HK-2 (cell line): Measurements from ENCODE around the gene ATXN1.
"Not testable (repeated sequence)": the region's sequence is repeated elsewhere in the genome, so short reads cannot be mapped to it uniquely, and the experiment has no call there.

Source experiments
- DNase-seq: peaks from one replicate; pipeline ENCODE4 v3.0.0-alpha.2; 2018; ENCODE audit not compliant: unreplicated experiment

The ATXN1 gene

GRCh38 chr6:16615215-16615614 is 146.0 kb downstream of the ATXN1 start:
- not testable (repeated sequence) for DNase-seq

GRCh38 chr6:16614143-16614542 is 147.1 kb downstream of the ATXN1 start:
- DNase-seq: not testable (repeated sequence)

DNA sequence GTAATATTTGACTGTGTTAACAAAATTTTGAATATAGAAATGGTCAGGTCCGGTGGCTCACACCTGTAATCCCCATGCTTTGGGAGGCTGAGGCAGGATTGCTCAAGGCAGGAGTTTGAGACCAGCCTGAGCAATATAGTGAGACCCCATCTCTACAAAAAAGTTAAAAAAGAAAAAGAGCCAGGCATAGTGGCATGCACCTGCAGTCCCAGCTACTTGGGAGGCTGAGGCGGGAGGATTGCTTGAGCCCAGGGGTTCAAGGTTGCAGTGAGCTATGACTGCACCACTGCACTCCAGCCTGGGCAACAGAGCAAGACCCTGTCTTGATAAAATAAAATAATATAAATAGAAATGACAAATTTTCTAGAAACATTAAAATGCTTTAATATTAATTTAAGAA is 147.8 kb downstream of the ATXN1 start:
- DNase-seq: not testable (repeated sequence)

- DNase-seq: no peak
These were observed 152.8 kb downstream of the ATXN1 start for GRCh38 chr6:16608444-16608843.

- no peak for DNase-seq
These were observed 159.2 kb downstream of the ATXN1 start for GRCh38 chr6:16602035-16602434.

DNA sequence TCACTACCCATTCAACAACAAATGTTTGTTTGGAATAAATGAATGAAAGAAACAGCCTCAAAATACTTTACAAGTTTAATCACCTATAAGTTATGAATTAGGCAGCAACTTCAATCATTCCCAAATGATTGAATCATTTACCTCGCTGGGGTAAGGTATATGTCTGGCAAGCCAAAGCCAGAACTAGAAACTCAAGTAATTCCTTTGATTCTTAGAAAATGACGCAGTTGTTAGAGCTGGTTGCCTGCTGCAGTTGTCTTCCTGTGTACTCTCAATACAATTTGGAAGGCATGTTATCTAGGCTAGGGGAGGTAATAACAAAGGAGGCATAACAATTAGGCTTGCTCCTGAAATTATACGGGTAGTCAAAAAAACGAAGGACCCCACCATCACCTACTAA is 160.6 kb downstream of the ATXN1 start:
- DNase-seq: no peak

- no peak for DNase-seq
These were observed 161.2 kb downstream of the ATXN1 start for GRCh38 chr6:16600026-16600425.

DNA sequence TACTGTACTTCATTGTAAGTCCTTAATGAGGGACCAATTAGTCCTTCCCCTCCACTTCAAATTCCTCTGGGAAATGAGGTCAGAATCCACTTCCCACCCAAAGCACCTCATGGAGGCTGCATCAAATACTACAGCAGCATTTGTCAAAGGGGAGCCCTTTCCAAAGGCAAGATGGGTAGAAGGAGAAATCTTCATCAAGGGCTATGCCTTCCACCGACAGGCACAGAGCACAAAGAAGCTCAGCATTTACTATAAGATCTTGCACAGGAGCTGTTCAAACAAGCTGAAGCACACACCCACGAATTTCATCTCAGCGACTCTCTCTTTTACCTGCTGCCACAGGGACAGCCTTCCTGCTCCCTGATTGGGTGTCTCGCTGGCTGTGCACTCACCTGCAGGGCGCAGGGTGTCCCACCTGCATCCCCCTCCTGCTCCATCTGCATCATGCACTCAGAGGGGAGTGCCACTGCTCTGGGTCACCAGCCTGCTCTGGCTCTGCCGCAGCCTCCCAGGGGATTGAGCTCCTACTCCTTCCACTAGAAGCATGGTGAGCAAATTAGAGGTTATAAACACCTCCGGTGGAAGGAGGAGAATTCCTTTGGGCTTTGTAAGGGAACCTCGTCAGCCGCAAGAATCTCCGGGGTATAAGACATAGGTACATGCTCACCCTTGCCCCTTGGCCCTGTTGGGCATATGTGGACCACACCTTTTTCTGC is 164.5 kb downstream of the ATXN1 start:
- no peak for DNase-seq

DNA sequence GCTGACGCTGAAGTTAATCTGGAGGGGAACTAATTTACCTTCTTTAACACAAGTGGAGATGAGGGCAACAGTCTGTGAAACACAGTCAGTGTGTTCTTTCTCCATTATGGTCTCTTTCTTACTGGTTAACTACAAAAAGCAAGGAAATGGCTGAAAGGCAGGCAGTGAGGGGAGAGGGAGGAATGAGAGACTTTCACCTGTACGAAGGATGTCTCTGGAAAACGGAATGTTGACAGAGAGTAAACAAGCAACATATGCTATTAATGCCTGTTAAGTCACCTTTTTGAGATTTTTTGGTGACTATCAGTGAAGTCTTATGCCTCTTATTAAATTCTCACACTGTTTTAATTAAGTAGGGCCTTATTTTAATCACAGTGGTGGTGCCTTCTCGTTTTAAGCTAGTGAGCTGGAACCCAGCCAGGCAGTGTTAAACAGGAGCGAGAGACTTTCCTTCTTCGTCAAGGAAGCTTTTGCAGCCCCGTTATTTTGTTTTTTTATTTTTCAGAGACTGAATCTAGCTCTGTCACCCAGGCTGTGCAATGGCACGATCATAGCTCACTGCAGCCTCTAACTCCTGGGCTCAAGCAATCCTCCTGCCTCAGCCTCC is 165.6 kb downstream of the ATXN1 start:
- no peak for DNase-seq

DNA sequence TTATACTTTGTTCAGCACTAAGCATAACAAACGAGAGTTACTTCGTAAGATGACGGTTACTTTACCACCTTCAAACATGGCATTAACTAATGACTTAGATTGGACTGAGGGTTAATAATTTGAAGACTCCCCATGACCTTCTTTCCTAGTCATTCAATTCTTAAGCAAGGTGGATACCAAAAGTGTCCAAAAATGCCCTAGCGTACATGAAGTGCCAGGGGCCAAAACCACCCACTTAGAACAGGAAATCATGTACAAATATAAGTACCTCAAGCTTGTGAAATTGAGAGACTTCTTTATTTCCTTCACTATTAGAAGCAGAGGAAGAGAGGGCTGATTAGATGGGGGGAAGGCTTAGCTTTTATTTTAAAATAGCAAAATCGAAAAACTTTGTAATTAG is 166.4 kb downstream of the ATXN1 start:
- DNase-seq: no peak

- DNase-seq: no peak
These were observed 168.9 kb downstream of the ATXN1 start for GRCh38 chr6:16592223-16592911.

- DNase-seq: no peak
These were observed 169.7 kb downstream of the ATXN1 start for GRCh38 chr6:16591396-16592222.

GRCh38 chr6:16585805-16586204 is 175.5 kb downstream of the ATXN1 start:
- no peak for DNase-seq

- no peak for DNase-seq
These were observed 178.0 kb downstream of the ATXN1 start for GRCh38 chr6:16583144-16583762.

DNA sequence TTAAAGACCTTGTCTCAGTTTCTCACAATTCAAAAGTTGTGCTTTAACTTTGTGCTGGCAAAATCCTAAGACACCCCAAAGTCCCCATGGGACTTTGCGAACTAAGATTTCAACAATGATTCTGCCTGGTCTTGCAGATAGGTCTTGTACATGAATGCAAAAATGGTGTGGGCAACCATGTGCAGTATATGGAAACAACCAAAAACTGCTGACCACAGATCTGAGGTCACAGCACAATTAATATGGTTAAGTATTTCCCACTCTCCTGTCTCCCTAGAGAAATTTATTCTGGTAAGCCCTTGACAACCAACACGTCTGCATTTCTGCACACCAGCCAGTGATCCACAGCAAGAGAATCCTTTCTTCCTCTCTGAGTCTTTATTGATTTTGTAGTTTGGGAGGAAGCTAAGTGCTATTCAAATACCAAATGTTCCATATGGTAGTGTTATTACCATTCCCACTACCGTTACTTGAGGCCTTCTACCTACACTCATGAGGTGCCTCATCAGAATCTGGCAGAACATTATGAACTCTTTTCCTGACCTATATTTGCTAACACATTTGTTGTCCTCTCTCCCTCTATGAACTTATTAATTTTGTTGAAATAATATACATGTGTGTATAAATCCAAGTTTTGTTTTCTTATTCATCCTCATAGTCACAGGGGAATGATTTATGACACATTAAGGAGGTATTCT is 178.7 kb downstream of the ATXN1 start:
- no peak for DNase-seq

DNA sequence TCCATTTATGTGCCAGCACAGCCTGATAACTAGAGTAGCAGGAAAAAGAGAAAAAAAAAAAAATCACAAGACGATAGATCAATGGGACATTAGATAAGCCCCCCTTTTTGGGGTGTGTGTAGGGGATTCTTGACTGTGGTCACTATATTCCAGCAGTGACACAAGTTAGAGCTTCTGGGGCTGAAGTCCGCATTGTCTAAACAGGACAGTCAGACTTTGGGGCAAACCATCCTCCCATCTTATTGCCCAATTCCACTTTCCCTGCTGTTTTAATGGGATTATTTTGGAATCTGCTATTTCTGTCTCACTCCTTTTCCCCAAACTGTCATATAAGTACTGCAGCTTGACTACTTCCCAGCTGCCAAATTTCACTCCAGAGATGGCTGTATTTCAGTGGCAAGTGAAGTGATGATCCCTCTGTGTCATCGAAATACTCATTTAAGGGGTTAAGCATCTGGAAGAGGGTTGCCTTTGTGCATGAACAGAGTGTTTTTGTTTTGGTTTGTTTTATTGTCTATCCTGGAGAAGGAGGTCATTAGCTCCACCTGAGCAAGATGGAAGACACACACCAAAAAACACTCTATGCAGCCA is 182.5 kb downstream of the ATXN1 start:
- DNase-seq: no peak

DNA sequence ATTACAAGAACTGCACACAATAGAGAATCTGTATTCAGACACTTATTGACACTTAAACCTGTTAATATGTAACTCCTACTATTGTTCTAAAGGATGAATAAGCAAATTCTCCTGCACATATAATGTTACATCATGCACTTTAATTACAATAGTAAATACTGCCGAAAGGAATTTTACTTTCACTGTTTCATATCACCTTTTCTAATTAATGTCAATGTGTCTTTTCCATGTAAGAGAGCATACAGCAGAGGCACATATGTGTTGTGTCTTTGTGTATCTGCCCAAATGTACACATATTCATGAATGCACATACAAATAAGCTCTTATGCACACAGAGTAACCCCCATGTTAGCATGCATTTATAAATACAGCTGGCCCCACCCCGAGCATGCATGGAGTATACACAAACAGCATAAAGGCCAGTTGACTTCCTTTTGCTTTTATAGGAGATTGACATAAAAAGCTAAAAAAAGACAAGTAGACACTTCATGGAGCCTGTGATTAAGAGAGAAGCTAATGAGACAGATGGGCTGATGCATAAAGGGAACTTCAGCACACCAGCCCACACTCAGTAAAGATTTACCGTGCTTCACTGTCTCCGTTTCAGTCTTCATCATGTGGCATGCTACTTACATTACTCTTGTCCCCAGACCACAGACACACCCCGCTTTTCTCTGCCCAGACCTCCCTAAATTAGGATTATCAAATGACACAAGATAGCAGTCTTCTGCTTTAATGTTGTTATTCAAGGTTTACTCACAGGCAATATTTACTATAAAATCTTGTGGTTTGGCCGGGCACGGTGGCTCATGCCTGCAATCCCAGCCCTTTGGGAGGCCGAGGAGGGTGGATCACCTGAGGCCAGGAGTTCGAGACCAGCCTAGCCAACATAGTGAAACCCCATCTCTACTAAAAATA is 184.6 kb downstream of the ATXN1 start:
- no peak for DNase-seq

DNA sequence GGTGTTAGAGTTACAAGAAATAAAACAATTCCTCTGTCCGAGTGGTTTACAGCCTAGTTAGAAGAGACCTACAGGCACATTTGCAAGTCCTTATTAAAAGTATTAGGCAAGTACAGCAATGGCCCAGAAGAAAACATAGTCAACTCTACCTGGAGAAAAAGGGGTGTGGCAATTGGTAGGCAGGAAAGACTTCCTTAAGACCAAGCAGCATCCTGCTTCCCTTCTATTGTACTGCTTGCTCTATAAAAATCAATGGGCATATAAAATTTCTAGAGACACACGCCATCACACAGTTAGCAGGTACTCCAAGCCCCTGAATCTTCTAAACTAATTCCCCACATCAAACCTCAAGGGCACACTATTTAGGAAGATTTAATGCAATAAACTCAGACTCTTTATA is 185.6 kb downstream of the ATXN1 start:
- DNase-seq: no peak

DNA sequence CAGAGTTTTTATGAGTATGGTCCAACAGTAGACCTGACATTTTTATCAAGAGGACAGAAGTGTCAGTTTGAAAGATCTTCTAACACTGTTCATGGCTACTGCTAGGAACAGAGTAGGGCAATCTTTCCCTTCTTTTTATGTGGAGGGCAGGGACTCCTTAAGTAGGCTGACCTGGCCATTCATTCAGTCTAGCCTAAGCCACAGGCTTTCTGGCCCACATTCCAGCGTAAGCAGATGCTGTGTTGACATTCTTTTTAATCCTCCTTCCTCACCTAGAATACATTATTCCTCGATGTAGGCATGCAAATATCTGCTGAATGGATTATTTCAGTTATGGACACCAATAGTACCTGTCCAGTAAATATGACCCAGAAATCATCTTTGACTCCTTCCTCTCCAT is 188.3 kb downstream of the ATXN1 start:
- DNase-seq: no peak

DNA sequence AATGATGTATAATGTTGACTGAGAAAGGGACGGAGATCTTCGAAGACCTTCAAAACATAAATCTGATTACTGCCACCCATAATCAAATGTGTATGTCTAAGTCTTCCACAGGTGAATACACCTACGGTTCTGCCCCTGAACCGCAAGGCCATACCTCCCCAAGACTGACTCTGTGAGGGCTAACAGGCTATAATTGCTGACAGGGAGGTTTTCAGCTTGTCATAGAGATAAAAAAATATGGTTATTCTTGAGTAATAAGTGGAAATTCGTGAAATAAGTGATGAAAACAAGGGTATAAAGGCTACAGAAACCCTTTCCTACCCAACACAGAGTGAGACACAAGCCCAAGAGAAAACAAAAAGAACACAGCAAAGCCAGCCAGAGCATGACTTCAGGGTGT is 188.9 kb downstream of the ATXN1 start:
- no peak for DNase-seq
